K562 (cell line): ENCODE data around the gene F2RL1. TPM values are rescaled to one million over a fixed set of nuclear protein-coding genes. Genes with fewer than 3 reads are reported as not detected.

ENCODE experiments used
- DMBX1 ChIP-seq: fragments of 250-450 bp; sonication (Bioruptor Pico); IDR thresholded peaks from 2 replicates; pipeline ENCODE4 v1.8.0; 2022; ENCODE audit warnings: inconsistent platforms, mild to moderate bottlenecking, moderate library complexity, borderline replicate concordance
- ETV6 ChIP-seq, 3 experiments: fragments of 150-350 bp in 1 of 3; sonication (generic) in 1 of 3; formaldehyde crosslinking in 1 of 3; IDR thresholded peaks; 2 replicates each; pipeline versions ENCODE4 v1.6.1 to v1.8.0; 2014 to 2022; ENCODE audit warnings: borderline replicate concordance in 2 of 3, low read depth in 2 of 3, antibody characterized with exemption in 1 of 3, low read length in 1 of 3, mild to moderate bottlenecking in 1 of 3, missing genetic modification reagents in 1 of 3
- MECOM ChIP-seq: fragments of 250-450 bp; sonication (Bioruptor Pico); IDR thresholded peaks from 2 replicates; pipeline ENCODE4 v1.8.0; 2022; ENCODE audit warnings: inconsistent platforms
- RNF219 ChIP-seq: fragments of 250-450 bp; sonication (Bioruptor Pico); IDR thresholded peaks from 2 replicates; pipeline ENCODE4 v1.5.0; 2022; ENCODE audit warnings: mild to moderate bottlenecking
- SMAD4 ChIP-seq: fragments of 250-450 bp; sonication (Bioruptor Pico); conservative IDR thresholded peaks from 2 replicates; pipeline ENCODE4 v1.8.0; 2021; ENCODE audit warnings: inconsistent platforms, mild to moderate bottlenecking, moderate library complexity
- SPI1 ChIP-seq: IDR thresholded peaks from 2 replicates; pipeline ENCODE4 v1.6.1; 2011; ENCODE audit warnings: low read depth, low read length, control low read depth, borderline replicate concordance
- ZBTB11 ChIP-seq, 3 experiments: fragments of 200-800 bp in 1 of 3; fragments of 250-450 bp in 1 of 3; fragments of 450-650 bp in 1 of 3; sonication (Bioruptor Pico) in 1 of 3; sonication (Bioruptor generic) in 1 of 3; formaldehyde crosslinking in 1 of 3; IDR thresholded peaks; 2 replicates each; pipeline versions ENCODE4 v1.6.1 to v1.8.0; 2016 to 2022; ENCODE audit warnings: mild to moderate bottlenecking in 2 of 3, missing genetic modification characterization in 2 of 3, missing compliant biosample characterization in 1 of 3, moderate library complexity in 1 of 3
- ZFPM2 ChIP-seq: fragments of 250-450 bp; sonication (Bioruptor Pico); IDR thresholded peaks from 2 replicates; pipeline ENCODE4 v1.5.1; 2022; ENCODE audit warnings: mild to moderate bottlenecking
- polyA plus RNA-seq, 8 experiments: library from polyadenylated mRNA; depleted of rRNA in 4 of 8; stranded (reverse) in 5 of 8; unstranded in 3 of 8; fragments of >200 nt; fragmentation: Nextera tagmentation in 2 of 8; fragmentation: Illumina TruSeq in 1 of 8; extraction: Ambion mirVana in 2 of 8; extraction: Trizol in 1 of 8; gene quantifications; 2 replicates each; pipeline versions ENCODE4 v1.2.1 to v1.2.3, GENCODE V29; 2011 to 2014; ENCODE audit warnings: inconsistent platforms in 1 of 8, missing spikeins in 1 of 8
- small RNA-seq: library from RNA; depleted of rRNA; stranded (forward); fragments of <200 nt; gene quantifications from one replicate; pipeline ENCODE3, GENCODE V24; 2014
- total RNA-seq, 7 experiments: library from RNA; depleted of rRNA in 6 of 7; stranded (reverse); fragments of >200 nt in 6 of 7; fragmentation: Illumina TruSeq in 2 of 7; extraction: Trizol in 2 of 7; gene quantifications; 2 replicates each; pipeline versions ENCODE4 v1.2.1 to v1.2.3, GENCODE V29; 2011 to 2021; ENCODE audit warnings: low replicate concordance in 1 of 7

Gene F2RL1
- total and polyA plus RNA-seq, 9 of the 15 experiments (the other 6 are each of a cell fraction or from before 2014, with no cell fraction given) = 0.03 to 0.50 (median 0.27) TPM; not detected in 6

- TF ChIP-seq ZBTB11 (CRISPR knock-in tag; IDR thresholded peaks at IDR 0.05) = no peak
- TF ChIP-seq RNF219 (CRISPR knock-in tag) = no peak
- TF ChIP-seq ZFPM2 = no peak
- TF ChIP-seq SPI1 = peak; percentile 99
- no peak; the same call in 1 of the 2 replicates for TF ChIP-seq DMBX1 (CRISPR knock-in tag)
- TF ChIP-seq SMAD4 (CRISPR knock-in tag) = peak; percentile 79
- peak in 1 of 2 experiments; percentile 30; a peak in 1 of 4 replicates for TF ChIP-seq ETV6 (IDR thresholded peaks at IDR 0.05; ENCODE audit: borderline replicate concordance in 1 of 2, low read depth in 2 of 2, low read length in 1 of 2)
- TF ChIP-seq ETV6 (CRISPR knock-in tag; IDR thresholded peaks at IDR 0.05; ENCODE audit: borderline replicate concordance) = no peak
- TF ChIP-seq MECOM (CRISPR knock-in tag) = no peak
Measured at GRCh38 chr5:76874088-76874581, 55.3 kb downstream of the F2RL1 start (continued).

Small RNA genes lying within 50 kb of the gene (small RNA-seq; reads per million reads assigned to genes)
- not detected for gene RN7SL208P

Other genes starting within 250 kb of the F2RL1 start
- not detected in 2 replicates for gene F2RL2, start 195.6 kb upstream of the F2RL1 start, total RNA-seq (2014; rRNA removed)
- gene F2RL2, start 195.6 kb upstream of the F2RL1 start, total RNA-seq (2014; rRNA removed; fragmentation: Illumina TruSeq; extraction: Trizol) = 0.10 TPM in 1 of 2 replicates, not detected in the other
- not detected in 2 replicates for gene F2RL2, start 195.6 kb upstream of the F2RL1 start, total RNA-seq (2015; rRNA removed; fragmentation: Illumina TruSeq; extraction: Trizol)
- gene F2RL2, start 195.6 kb upstream of the F2RL1 start, total RNA-seq (2021) = 0.07 and 0.09 TPM in 2 replicates
- 0.07 and 0.14 TPM in 2 replicates for gene F2RL2, start 195.6 kb upstream of the F2RL1 start, polyA plus RNA-seq (2011; rRNA removed)
- 0.10 and 0.12 TPM in 2 replicates for gene F2RL2, start 195.6 kb upstream of the F2RL1 start, polyA plus RNA-seq (2014; fragmentation: Illumina TruSeq; extraction: Trizol)
- under 1 TPM; 0.03 to 0.06 TPM for gene F2RL2, start 195.6 kb upstream of the F2RL1 start, polyA plus RNA-seq (2014; fragmentation: Nextera tagmentation; extraction: Ambion mirVana)
- gene F2RL2, start 195.6 kb upstream of the F2RL1 start, polyA plus RNA-seq (2014; rRNA removed) = 0.05 TPM in 1 of 2 replicates, not detected in the other
- 11.2 and 13.7 TPM in 2 replicates for gene F2R, start 102.9 kb upstream of the F2RL1 start, total RNA-seq (2014; rRNA removed)
- 15.1 and 15.2 TPM in 2 replicates for gene F2R, start 102.9 kb upstream of the F2RL1 start, total RNA-seq (2014; rRNA removed; fragmentation: Illumina TruSeq; extraction: Trizol)
- 10.5 and 11.1 TPM in 2 replicates for gene F2R, start 102.9 kb upstream of the F2RL1 start, total RNA-seq (2015; rRNA removed; fragmentation: Illumina TruSeq; extraction: Trizol)
- 14.7 and 15.3 TPM in 2 replicates for gene F2R, start 102.9 kb upstream of the F2RL1 start, total RNA-seq (2021)
- 34.7 and 56.5 TPM in 2 replicates for gene F2R, start 102.9 kb upstream of the F2RL1 start, polyA plus RNA-seq (2011; rRNA removed)
- gene F2R, start 102.9 kb upstream of the F2RL1 start, polyA plus RNA-seq (2014; fragmentation: Illumina TruSeq; extraction: Trizol) = 19.1 and 19.8 TPM in 2 replicates
- gene F2R, start 102.9 kb upstream of the F2RL1 start, polyA plus RNA-seq (2014; fragmentation: Nextera tagmentation; extraction: Ambion mirVana) = 1 to 10 TPM; 4.0 to 4.9 TPM
- gene F2R, start 102.9 kb upstream of the F2RL1 start, polyA plus RNA-seq (2014; rRNA removed) = 17.1 and 18.5 TPM in 2 replicates
- 0.41 TPM in 1 of 2 replicates, not detected in the other for gene S100Z, start 31.0 kb downstream of the F2RL1 start, total RNA-seq (2014; rRNA removed)
- gene S100Z, start 31.0 kb downstream of the F2RL1 start, total RNA-seq (2014; rRNA removed; fragmentation: Illumina TruSeq; extraction: Trizol) = 0.15 and 0.26 TPM in 2 replicates
- gene S100Z, start 31.0 kb downstream of the F2RL1 start, total RNA-seq (2015; rRNA removed; fragmentation: Illumina TruSeq; extraction: Trizol) = not detected in 2 replicates
- 0.36 TPM in 1 of 2 replicates, not detected in the other for gene S100Z, start 31.0 kb downstream of the F2RL1 start, total RNA-seq (2021)
- 0.19 TPM in 1 of 2 replicates, not detected in the other for gene S100Z, start 31.0 kb downstream of the F2RL1 start, polyA plus RNA-seq (2011; rRNA removed)
- gene S100Z, start 31.0 kb downstream of the F2RL1 start, polyA plus RNA-seq (2014; fragmentation: Illumina TruSeq; extraction: Trizol) = 0.10 TPM in 1 of 2 replicates, not detected in the other
- under 1 TPM; 0.20 to 0.42 TPM for gene S100Z, start 31.0 kb downstream of the F2RL1 start, polyA plus RNA-seq (2014; fragmentation: Nextera tagmentation; extraction: Ambion mirVana)
- gene S100Z, start 31.0 kb downstream of the F2RL1 start, polyA plus RNA-seq (2014; rRNA removed) = not detected in 2 replicates
- gene CRHBP, start 134.0 kb downstream of the F2RL1 start, total RNA-seq (2014; rRNA removed) = not detected in 2 replicates
- not detected in 2 replicates for gene CRHBP, start 134.0 kb downstream of the F2RL1 start, total RNA-seq (2014; rRNA removed; fragmentation: Illumina TruSeq; extraction: Trizol)
- not detected in 2 replicates for gene CRHBP, start 134.0 kb downstream of the F2RL1 start, total RNA-seq (2015; rRNA removed; fragmentation: Illumina TruSeq; extraction: Trizol)
- gene CRHBP, start 134.0 kb downstream of the F2RL1 start, total RNA-seq (2021) = not detected in 2 replicates
- not detected in 2 replicates for gene CRHBP, start 134.0 kb downstream of the F2RL1 start, polyA plus RNA-seq (2011; rRNA removed)
- gene CRHBP, start 134.0 kb downstream of the F2RL1 start, polyA plus RNA-seq (2014; fragmentation: Illumina TruSeq; extraction: Trizol) = not detected in 2 replicates
- gene CRHBP, start 134.0 kb downstream of the F2RL1 start, polyA plus RNA-seq (2014; fragmentation: Nextera tagmentation; extraction: Ambion mirVana) = not detected
- 0.35 TPM in 1 of 2 replicates, not detected in the other for gene CRHBP, start 134.0 kb downstream of the F2RL1 start, polyA plus RNA-seq (2014; rRNA removed)
- 15.6 and 19.8 TPM in 2 replicates for gene AGGF1, start 211.4 kb downstream of the F2RL1 start, total RNA-seq (2014; rRNA removed)
- 14.7 and 17.8 TPM in 2 replicates for gene AGGF1, start 211.4 kb downstream of the F2RL1 start, total RNA-seq (2014; rRNA removed; fragmentation: Illumina TruSeq; extraction: Trizol)
- 12.1 and 13.4 TPM in 2 replicates for gene AGGF1, start 211.4 kb downstream of the F2RL1 start, total RNA-seq (2015; rRNA removed; fragmentation: Illumina TruSeq; extraction: Trizol)
- gene AGGF1, start 211.4 kb downstream of the F2RL1 start, total RNA-seq (2021) = 16.7 and 17.2 TPM in 2 replicates
- 15.6 and 20.4 TPM in 2 replicates for gene AGGF1, start 211.4 kb downstream of the F2RL1 start, polyA plus RNA-seq (2011; rRNA removed)
- 10.7 and 12.9 TPM in 2 replicates for gene AGGF1, start 211.4 kb downstream of the F2RL1 start, polyA plus RNA-seq (2014; fragmentation: Illumina TruSeq; extraction: Trizol)
- gene AGGF1, start 211.4 kb downstream of the F2RL1 start, polyA plus RNA-seq (2014; fragmentation: Nextera tagmentation; extraction: Ambion mirVana) = 1 to 10 TPM; 5.2 to 5.8 TPM
- 10.0 and 12.4 TPM in 2 replicates for gene AGGF1, start 211.4 kb downstream of the F2RL1 start, polyA plus RNA-seq (2014; rRNA removed)